Ecto neural progenitor cell (in vitro differentiated cells): ENCODE measurements around the gene LIF.
"Not testable (repeated sequence)": the region's sequence is repeated elsewhere in the genome, so short reads cannot be mapped to it uniquely, and the experiment has no call there.

ENCODE experiments used
- DNase-seq: peaks from one replicate; pipeline ENCODE4 v3.0.0-alpha.2; 2018; ENCODE audit warnings: low spot score

The LIF gene

DNA sequence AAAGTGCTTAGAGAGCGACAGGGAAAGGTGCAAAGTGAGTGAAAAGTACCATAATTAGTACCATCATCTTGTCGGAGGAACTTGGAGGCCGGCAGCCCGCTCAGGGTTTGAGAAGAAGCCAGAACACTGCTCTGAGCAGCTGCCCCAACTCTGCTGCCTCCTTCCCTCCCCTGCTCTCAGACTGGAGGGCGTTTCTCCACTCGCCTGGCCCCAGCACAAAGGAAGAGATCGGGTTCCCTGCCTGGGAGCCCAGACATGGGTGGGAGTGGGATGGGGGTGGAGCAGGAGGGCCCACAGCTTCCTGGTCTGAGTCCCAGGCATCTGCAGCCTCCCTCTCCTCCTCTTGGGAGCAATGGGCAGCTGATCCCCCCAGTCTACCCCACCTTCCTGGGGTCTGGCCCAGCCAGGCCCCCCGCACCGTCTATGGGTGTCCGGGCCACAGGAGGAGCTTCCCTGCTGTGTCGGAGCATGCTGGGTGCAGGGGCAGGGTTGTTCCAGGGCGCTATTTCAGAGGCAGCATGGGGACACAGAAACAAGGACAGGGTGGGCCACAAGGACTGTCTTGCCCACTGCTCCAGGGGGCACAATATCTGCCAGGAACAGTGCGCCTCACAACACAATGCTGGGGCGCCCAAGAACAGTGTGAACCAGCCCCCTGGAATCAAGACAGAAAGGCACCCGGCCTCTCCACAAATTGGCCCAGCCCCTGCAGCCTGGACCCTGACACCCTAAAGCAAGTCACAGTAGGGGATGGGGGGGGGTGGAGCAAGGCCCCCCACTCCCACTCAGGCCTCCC lies 4.8 kb downstream of the LIF start:
- DNase-seq: no peak

DNA sequence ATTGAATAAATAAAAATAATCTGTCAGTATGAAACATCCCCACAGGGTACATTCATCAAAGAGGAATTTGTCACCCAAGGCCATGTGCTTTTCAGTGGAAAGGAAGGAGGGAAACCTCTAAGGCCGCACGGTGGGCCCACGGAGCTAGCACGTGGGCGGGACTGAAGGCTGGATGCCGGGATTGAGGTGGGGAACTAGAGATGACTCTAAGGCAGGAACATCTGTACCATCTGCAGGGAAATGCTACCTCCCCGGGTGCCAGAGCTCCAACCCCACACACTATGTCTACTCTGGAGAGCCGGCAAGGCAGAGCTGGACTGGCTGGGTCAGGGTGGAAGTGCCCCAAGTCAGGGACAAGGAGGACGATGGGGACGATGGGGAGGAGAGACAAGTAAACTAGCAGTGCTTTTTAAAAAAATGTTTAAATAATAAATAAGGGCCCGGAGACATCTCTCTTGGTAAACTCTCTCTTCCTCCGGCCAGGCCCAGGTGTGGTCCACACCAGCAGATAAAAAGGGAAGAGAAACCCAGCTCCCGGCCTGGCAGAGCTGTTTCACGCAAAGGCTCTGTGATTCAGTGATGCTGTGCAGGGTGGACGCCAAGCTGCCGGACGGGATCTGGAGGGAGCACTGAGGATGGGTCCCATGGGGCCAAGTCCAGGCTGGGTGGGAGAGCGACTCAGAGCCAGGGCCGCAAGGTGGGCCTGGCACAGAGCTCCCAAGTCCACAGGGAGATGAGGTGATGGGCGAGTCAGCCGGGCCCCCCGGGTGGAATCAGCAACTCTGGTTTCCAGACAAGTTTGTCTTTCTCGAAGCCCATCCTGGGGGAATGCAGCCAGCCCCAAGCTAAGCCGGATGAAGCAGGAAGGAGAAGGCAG lies 5.8 kb downstream of the LIF start:
- DNase-seq: no peak

DNA sequence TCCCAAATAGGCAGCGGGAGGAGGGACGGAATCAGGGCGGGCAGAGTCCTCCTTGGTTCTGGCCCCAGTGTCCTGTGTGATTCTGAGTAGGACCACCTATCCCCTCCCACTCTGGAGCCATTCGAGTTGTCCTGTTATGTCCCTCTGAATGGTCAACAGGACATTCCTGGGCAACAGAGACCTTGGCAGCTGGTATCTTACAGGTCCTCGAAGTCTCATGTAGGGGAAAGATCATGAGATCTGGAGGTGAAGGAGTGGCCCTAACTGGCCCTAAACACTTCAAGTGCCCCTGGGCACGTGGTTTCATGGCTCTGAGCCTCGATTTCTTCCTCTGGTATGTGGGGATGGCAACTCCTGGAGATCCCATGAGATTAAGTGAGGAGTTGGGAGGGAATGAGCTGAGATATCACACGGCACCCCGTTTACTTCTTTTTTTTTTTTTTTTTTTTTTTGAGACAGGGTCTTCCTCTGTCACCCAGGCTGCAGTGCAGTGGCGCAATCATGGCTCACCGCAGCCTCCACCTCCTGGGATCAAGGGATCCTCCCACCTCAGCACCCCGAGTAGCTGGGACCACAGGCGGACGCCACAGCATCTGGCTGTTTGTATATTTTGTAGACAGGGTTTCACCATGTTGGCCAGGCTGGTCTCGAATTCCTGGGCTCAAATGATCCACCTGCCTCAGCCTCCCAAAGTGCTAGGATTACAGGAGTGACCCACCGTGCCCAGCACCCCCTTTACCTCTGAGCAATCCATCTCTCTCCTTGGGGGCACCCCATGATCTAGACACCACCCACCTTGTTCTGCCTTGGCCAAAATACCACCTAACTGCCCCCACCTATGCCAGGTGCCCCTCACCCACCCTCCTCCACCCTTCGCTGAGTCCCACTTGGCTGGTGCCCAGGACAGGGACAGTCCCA lies 6.8 kb downstream of the LIF start:
- DNase-seq: no peak

DNA sequence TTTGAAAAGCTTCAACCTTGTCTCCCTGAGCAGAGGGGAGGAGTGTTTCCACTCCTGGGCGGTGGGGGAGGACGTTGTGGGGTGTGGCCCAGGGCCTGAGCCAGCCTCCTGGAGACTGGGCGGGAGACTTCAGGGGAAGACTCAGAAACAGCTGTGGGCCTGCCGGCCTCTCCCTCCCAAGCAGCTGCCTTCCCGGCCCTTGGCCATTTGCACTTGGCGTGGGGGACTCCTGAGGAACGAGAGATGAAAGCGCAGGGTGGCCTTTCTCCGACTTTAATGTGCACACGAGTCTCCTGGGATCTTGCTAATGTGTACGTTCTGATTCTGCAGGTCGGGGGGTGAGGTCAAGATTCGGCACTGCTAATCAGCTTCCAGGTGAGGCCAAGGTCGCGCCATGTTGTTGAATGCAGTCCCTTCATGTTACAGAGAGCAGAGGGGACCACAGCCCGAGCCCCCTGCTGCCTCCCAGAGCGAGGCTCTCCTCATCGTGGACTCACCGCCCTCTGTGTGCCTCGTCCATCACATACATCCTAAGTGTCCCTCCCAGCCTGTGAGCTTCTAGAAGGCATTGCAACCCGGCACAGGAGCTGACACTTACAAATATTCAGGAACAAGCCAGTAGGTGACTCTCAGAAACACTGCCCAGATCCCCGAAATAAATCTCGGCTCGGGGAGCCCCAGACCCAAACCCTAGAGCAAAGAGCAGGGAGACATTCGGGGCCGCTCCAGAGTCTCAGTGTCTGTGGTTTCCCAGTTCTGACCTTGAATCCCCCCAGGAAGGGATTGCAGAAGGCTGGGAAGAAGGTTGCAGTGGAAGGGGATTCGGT lies 7.7 kb downstream of the LIF start:
- DNase-seq: no peak

DNA sequence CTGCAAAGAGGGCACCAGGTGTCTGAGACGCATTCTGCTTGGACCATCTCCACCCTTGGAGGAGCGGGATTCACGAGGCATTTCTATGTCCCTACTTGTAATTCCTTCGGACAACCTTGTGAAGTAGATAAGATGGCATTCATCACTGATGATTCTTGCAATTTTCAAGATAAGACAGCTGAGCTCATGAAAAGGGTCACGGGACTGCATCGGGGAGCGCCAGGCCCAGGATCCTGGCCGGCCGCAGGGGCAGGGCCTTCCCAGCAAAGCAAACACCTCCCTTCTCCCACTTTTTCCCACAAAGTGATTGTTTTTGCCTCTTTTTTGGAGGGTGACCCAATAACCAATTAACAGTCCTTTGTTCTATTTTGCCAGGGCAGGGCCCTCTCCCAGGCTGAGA lies 8.4 kb downstream of the LIF start:
- no peak for DNase-seq

DNA sequence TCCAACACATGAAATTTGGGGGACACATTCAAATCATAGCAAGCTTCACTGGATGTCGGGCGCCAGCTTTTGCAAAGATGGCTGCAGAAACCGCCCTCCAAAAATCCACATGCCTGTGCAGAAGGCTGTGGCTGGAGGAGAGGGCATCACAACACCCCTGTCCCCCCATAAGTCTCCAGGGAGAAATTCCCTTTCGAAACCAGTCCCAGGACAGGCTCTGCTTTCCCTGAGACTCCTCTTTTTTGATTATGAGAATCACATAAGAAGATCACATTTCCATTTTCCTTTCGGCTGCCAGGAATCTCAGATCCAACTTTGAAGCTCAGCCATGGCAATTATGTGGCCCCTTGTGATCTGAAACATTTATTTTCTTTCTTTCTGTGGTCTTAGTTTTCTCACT lies 9.7 kb downstream of the LIF start:
- no peak for DNase-seq

DNA sequence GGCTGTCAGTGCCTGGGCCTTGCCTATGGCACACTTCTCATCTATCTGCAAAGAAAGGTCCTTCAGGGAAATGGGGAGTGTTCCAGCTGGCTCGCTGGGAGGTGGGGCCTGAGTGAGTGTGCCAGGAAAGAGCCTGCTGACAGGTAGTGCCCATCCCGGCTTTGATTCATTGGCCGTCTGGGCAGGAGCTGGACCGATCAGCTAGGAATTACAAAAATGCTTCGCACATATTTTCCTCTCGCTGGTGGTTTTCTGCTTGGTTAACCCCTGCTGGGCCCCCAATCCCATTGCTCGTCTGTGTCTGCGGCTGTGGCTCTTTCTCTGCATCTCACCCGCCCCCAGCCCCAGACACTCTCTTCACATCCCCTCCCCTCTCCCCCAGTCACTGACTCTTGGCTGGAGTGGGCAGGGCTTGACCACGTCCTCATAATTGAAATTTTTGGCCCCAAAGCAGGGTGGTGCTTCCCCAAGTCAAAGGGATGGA lies 10.8 kb downstream of the LIF start:
- DNase-seq: no peak

DNA sequence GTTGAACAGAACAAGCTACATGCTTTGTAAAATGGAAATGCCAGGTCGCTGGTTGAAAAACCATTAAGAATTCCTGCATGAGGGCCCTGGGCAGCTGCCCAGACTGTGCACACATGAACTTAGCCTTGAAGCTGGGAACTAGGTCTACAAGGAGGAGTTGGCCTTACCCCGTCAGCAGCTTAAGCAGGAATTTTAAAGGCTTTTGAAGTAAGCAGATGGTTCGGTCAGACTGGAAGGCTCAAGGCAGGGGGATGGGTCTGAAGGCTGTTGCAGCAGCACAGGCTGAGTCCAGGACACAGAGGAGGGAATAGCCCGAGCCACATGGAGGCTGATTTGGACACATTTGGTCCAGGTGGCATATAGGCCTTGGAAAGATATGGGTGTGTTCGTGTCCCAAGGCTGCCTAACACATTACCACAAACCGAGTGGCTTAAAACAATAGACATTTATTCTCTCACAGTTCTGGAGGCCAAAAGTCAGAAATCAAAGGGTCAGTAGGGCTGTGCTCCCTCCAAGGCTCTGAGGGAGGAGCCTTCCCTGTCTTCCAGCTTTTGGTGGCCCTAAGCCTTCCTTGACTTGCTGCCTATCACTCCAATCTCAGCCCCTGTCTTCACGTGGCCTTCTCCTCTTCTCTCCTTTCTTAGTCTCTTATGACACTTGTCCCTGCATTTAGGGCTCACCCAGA lies 11.6 kb downstream of the LIF start:
- no peak for DNase-seq

DNA sequence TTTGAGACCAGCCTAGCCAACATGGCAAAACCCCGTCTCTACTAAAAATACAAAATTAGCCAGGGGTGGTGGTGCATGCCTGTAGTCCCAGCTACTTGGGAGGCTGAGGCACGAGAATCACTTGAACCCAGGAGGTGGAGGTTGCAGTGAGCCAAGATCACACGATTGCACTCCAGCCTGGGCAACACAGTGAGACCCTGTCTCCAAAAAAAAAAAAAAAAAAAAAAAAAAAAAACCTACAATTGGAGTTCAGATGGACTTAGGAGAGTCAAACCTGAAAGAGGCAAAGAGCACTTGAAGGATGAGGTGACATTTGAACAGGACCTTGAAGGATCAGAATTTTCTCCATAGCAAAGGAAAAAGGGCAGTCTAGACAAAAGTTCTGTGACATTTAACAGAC lies 12.2 kb downstream of the LIF start:
- not testable (repeated sequence) for DNase-seq

DNA sequence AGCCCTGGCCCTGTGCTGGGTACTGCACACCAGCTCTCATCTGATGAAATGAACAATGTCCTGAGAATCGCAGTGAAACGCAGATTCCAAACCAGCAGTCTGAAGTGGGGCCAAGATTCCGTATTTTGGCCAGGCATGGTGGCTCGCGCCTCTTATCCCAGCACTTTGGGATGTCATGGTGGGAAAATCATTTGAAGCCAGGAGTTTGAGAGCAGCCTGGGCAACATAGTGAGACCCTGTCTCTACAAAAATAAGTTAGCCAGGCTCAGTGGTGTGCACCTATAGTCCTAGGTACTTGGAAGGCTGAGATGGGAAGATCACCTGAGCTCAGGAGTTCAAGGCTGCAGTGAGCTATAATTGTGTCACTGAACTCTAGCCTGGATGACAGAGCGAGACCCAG lies 13.0 kb downstream of the LIF start:
- DNase-seq: no peak

DNA sequence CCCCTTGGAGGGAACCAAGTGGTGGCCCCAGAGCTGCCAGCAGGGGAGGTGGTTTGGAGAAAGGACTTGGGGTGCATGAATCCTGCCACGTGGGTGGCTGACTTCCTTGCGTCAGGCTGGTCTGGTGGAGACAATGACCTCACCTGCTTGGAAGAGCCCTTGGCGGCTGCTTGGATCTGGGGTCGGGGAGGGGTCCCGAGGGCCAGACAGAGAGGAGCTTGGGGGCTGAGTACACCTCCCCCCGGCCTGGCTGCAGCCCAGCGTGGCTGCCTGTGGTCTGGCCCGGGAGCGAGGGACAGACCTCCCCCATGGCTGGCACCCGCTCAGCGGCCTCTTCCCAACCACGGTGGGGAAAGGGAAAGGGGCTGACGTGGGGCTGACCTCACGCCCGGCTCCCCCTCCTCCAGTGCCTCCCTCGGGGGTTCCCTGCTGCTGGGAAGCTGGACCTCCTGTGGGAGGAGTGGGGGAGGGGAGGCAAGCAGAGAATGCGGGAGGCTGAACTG lies 13.8 kb downstream of the LIF start:
- DNase-seq: no peak

DNA sequence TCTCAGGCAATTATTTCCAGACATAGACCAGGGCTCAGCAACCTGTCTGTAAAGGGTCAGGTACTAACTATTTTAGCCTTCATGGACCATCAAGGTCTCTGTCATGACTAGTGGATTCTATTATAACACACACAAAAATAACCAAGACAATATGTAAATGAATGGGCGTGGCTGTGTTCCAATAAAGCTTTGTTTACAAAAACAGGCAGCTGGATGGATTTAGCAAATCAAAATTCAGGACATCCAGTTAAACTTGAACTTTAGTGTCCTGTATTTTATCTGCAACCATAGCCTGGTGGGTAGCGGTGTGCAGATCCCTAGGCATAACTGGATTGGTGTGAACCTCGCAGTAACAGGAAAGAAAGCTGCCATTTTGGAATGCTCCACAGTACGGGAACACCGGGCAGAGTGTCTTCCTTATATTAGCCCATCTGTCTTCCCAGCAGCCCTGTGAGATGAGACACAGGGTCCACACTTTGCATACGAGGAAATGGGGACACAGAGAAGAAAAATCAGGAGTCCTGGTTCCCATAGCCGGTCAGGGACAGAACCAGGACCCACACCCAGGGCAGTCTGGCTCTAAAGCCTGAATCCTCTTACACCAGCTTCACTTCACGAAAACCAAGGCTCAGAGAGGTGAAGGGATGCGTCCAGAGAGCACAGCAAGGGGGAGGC lies 15.6 kb downstream of the LIF start:
- DNase-seq: no peak

DNA sequence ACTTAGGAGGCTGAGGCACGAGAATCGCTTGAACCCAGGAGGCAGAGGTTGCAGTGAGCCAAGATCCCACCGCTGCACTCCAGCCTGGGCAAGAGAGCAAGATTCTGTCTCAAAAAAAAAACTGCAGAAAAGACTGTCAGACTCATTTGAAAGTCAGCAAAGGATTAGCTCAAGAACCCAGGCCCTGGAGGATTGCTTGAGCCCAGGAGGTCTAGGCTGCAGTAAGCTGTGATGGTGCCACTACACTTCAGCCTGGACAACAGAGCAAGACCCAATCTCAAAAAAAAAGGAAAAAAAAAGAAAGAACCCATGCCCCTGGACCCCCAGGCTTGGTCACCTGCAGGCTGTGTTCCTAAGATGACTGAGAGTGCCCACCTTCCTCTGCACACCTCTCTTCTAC lies 16.2 kb downstream of the LIF start:
- no peak for DNase-seq

DNA sequence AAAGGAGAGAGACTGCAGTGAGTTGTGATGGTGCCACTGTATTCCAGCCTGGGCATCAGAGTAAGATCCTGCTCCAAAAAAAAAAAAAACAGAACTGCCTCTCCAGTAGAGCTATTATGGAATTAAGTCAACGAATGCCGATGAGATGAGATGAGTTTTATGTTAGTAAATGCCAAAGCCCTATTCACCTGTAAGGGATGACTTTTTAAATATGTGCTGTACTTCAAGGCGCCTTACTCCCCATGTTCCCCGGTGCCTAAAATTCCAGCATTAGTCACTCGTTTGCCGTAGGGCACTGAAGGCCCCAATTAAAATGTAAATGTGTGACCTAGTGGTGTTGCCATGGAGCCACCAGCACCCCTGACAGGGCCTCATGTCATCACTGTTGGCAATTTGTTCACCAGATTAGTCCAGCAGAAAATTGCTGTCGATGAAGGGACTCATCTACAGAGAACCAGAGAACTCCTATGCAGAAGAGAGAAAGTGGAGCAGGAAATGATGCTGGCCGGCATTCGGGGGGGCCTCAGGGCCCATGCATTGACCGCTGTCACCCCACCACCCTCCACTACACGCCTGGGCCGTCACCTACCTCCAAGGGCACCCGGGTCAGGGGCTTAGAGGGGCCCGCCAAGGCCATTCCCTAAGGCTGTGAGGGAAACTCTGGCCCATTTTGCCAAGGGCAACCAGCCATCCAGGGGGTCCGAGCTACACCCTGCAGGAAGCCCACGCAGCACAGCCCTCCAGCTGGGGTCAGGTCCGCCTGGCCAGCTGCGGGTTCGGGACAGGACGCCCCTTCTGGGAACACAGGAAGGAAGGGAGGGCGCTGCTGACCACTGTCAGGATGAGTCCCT lies 17.8 kb downstream of the LIF start:
- no peak for DNase-seq

DNA sequence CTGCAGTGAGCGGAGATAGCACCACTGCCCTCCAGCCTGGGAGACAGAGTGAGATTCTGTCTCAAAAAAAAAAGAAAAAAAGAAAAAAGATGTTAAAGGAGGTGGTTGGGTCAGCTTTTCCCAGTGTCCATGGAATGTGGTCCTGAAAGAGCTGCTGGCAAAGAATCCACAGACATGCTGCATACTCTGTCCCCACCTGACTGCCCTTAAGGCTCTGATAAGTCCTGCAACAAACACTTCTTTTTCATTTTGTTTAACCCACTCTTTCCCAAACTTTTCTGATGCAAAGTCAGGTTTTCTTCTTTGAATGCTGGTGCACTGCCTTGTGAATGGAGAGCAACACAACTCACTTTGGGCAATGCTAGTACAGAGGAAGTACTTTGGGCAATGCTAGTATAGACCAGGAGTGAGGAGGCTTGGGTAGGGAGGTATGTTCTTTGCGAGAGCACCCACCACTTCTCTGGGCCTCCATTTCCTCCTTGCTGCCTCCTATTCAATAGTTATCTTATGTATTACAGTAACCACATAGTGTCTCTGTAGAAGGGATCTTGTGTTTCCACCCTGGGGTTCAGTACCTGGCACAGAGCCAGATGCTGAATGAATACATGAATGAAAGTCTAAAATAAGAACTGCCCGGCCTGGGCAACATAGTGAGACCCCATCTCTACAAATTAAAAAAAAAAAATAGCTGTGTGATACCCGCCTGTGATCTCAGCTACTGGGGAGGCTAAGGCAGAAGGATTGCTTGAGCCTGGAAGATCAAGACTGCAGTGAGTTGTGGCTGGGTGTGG lies 18.9 kb downstream of the LIF start:
- DNase-seq: no peak

DNA sequence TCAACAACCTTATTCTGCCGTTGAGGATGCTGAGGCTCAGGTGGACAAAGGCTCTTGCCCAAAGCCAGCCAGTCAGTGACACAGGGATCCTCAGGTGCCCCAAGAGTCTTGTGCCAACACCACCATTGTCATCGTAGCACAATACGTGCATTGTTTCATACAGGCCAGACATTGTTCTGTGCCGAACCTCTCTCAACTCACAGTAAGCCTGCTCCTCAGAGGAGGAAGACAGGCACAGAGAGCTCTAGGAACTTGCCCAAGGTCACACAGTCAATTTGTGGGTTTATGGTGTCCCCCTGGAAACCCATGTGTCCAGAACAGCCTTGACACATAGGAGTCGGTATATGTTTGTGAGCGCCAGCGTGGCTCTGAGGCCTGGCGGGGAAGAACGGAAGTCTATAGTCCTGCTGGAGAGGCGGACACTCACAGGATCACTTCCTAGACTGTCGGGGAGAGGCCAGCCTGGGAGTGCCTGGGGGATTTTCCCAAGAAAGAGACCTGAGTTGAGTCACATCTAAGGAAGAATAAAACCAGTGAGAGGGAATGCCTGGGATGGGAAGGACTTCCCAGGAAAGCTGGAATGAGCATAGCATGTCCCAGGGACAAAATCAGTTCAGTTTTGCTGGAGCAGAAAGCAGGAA lies 20.2 kb downstream of the LIF start:
- DNase-seq: no peak

DNA sequence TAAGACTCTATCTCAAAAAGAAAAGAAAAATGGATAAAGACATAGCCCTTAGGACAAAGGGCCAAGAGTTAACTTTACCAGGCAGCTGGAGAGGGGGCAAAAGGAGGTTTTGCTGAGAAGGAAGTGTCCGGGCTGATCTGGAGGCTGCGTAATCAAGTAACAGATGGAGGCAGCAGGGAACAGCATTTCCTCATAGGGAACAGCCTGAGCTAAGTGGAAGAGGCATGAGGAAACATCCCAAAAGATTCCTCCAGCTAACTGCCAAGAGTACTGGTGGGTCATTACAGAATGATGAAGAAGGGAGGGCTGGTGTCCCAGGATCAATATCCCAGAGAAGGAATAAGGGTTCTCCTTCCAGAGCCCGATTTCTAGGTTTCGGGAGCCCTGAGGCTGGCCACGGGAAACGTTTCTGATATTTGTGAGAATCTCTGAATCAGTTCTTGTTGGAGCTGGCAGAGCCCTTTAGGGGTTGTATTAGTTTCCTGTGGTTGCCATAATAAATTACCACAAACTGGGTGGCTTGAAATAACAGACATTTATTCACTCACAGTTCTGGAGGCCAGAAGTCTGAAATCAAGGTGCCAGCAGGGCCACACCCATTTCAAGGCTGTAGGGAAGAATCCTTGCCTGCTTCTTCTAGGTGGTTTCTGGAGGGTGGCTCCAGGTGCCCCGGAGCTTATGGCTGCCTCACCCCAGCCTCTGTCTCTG lies 21.2 kb downstream of the LIF start:
- DNase-seq: no peak
